NOMO-1 treated with DMSO at 0.1 percent for 48 hours (cell line): ENCODE data around the gene ARHGEF37.

ENCODE experiments used
- DNase-seq: peaks from one replicate; lab custom pipeline; 2025; ENCODE audit not compliant: unreplicated experiment; lab: John Stamatoyannopoulos, UW

ARHGEF37 gene

DNA sequence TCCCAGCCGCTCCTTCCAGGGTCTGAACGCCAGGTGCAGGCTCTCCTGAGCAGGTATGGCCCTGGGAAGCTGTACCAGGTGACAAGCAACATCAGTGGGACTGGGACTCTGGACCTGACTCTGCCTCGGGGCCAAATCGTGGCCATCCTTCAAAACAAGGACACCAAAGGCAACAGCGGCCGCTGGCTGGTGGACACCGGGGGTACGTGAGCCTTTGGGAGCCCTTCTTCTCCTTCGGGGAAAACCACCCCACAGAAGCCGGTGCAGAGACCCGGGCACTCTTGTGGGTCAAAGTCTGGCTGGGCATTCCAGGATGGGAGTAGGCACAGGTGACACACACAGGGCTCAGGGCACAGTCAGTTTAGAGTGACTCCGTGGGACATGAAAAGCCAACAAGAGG is 45.8 kb downstream of the ARHGEF37 start:
- DNase-seq: no peak

DNA sequence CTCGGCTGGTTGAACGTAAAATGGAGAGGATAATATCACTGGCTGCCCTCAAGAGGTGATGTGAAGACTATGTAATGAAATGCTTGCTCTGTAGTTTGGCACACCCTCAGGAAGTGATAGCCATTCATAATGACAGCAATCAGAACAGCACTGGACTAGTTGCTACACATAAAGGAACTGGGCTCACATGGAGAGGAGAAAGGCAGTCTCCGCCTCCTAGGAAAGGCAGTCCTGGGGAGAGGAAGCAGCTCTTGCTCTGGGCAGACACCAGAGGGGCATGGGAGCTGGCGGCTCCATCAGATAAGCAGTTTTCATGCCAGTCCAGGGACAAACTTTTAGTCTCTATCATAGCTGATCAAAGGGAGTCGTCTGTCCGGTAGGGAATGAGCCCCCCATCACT is 46.9 kb downstream of the ARHGEF37 start:
- DNase-seq: peak; percentile 16

DNA sequence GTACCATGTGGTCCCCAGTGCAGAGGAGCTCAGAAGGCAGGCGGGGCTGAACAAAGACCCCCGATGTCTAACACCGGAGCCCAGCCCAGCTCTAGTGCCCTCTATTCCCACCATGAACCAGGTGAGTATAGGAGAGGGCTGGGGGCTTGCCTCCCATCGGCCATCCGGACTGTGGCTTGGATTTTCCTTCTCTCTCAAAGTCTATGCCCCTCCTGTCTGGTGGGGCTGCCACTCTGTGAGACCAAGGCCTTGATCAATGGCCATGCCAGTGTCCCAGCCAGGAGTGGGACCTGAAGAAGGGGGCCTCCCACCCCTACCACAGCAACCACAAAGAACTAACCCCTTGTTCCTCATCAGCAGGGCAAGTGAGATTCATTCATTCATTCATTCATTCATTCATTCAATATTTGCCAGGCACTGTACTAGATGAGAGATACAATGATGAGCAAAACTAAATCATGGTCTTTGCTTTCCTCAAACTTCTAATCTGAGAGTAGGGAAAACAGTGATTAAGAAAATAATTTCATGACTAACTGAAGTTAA is 47.6 kb downstream of the ARHGEF37 start:
- no peak for DNase-seq

DNA sequence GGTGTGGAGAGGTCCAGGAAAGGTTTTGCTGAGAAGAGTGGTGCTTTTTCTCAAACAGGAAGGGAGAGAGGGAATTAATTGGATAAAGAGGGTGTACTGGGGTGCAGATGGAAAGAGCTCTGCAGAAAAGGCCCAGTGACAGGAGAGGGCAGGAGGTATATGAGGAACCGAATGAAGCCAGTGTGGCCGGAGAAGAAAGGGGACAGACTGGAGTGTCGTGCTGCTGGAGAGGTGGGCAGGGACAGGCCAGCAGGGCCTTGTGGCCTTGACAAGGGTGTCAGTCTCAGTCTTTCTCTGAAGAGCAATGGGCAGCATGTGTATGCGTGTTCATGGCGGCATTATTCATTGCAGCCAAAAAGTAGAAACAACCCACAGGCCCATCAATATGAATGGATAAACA is 48.1 kb downstream of the ARHGEF37 start:
- DNase-seq: no peak

DNA sequence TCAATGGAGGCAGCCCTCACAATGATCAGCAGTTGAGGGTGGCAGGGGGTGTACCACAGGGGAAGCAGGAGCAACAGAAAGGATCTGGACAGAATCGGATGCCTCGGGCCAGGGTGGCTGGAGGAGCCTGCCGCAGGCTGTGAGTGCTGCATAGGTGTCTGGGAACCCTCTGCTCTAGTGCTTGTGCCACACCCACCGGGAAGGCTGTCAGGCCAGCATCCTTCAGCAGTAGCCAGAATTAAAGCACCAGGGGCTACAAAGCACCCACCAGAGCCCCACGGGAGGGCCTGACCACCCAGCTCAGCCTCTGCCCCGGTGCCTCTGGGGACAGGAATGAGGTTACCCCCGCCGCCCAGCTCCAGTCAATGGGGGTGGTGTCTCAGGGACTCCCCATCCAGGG is 49.0 kb downstream of the ARHGEF37 start:
- DNase-seq: no peak

DNA sequence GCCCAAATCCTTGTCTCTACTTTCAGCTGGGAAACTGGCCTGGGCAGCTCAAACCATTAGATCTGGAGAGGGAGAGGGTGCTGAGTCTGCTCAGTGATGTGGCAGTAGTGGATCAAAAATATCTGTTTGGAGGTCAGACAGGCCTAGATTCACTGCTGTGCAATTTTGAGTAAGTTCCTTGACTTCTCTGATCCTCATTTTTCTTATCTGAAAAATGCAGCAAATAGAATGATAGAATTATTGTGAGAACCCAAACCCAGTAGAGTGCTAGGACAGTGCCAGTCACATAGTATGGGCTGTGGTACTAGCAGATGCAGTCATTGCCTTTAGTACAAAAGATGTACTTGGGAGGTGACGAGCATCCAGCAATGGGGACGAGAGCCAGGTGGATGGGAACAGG is 50.2 kb downstream of the ARHGEF37 start:
- no peak for DNase-seq

DNA sequence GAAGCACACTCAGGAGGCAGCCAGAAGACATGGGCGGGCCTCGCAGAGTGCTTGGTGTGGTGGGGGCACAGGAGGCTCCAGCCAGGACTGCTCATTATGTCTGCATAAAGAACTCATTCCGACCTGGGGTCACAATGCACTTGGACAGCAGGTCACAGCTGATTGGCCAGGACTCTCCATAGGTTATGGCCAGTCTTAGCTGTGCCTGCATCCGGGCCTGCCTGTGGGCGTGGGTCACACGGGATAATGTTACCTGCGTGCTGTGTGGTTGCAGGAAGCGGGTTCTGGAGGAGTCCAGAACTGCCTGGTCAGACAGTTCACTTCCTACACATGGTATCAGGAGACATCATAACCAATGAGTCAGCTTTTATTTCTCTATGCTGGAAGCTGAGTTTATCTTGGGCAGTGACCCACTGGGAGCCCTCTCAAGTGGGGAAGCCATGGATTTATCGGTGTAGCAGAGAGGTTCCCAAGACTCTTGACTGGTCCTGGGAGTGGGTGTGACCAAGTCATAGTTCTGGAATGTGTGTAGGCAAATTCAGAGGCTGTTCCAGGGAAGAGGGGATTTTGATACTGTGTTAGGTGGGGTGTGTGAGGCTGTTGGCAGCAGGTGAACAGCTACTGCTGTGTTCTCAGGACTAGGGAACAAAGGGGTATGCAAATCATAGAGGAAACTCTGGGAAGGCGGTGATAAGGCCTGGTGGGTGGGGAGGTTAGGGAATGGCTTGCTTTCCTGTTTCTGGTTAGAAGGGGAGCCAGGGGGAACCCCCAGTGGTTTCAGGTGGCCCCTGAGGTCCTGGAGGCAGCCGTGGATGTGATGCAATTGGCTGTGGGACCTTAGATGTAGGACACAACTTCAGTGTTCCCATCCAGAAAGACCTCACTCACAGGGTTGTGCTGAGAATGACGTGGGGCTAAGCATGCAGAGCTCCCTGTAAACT is 51.3 kb downstream of the ARHGEF37 start:
- no peak for DNase-seq

DNA sequence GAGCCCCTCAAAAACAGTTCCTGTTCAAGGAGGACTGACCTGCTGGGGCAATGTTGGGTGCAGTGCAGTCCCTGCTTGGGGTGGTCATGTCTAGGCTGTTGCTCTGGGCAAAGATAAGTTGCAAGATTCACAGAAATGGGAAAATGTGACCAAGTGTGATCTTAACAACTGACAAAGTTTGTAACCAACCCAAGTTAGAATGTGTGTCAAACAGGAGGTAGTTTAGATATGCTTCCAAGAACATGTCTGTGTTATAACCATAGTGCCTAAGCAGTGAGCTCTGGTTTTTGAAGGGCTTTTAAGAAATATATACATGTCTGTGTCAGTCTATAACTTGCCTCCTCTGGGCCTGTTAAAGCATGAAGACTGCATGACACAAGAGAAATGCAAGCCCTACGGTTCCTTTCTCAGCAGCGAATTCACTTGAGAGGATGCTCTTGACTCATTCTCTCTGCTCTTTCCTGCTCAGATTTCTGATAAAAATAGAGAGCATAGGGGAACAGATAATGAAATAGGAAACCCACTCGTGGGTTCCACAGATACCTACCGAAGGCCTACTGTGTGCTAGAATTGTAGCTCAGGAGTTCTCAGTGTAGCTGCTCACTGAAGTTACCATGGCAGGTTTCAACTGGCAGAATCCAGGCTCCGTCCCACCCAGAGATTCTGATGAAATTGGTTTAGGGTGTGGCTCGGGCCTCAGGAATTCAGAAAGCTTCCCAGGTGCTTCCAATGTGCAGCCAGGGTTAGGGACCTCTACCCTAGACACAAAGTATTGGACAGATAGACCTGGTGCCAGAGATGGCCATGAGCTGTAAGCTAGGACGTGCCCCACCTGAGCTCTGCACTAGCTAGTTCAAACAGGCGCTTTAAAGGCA is 52.4 kb downstream of the ARHGEF37 start:
- no peak for DNase-seq

DNA sequence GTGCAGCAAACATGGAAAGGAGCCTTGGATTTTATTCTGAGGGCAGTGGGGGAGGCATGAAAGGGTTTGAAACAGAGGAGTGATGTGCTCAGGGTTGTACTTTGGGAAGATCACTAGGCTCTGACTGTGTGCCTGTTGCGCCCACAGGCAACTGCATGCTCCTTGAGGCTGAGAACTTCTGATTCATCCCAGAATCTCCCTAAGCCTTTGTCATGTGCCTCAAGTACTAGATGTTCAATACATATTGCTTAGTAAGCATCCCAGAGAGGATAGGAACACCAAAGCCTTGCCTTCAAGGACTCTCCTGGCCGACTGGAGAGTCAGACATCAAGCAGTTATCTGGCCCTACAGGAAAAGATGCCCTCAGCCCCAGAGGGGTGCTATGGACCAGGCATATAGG is 54.1 kb downstream of the ARHGEF37 start:
- no peak for DNase-seq

DNA sequence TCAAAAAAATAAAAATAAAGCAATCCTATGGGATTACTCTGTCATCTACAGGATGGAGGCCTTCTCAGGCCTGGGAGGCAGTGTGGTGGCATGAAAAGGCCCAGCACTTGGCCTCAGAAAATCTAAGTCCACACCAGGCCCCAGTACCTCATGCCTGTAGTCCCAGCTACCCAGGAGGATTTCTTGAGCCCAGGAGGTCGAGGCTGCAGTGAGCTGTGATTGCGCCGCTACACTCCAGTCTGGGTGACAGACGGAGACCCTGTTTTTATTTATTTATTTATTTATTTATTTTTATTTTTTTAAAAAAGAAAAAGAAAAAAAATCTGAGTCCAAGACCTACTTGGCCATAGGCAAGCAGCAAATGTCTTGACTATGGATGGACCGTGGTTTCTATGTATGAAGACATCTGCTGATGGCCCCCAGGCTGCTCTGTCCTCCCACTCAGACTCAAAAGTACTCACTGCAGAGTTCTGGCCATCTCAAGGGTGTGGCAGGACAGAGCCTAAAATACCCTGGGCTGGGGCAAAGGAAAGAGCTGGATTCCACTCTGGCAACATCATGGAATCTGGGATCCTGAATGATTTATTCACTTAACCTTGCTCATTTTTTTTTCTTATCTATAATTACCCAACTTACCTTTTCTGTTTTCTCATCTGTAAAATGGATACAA is 55.0 kb downstream of the ARHGEF37 start:
- no peak for DNase-seq

DNA sequence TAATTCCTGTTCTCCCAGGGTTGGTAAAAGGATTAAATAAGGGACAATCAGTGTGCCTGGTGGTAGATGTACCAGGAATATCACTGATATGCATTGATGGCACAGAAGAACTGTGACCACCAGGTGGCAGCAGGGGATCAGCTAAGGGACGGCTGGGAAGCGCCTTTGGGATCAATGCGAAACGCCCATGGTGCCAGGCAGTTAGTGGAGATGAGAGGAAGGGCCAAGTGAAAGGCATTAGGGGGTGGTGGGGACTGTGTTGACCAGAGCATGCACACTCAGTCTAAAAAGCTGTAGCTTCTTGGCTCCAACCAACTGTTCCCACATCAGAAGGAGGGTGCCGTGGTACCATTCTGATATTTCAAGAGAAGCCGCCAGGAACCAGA is 55.6 kb downstream of the ARHGEF37 start:
- peak; percentile 29 for DNase-seq

DNA sequence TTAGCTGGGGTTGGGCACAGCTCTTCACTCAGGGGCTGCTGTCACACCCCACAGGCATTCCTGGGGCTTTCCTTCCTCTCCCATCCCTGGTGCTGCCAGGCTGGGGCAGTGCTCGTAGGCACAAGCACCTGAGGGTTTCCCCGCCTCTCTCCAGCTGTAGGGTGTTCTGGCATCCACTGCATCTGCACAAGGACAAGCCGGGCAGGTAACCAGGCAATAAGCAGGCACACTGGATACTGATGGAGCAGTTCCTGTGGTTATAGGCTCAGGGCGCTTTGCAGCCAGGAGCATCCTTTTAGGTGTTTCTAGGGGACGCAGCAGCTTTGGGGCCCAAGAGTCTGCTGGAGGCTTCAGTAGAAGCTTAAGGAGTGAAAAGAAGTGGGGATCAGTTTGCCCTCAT is 56.8 kb downstream of the ARHGEF37 start:
- DNase-seq: no peak

DNA sequence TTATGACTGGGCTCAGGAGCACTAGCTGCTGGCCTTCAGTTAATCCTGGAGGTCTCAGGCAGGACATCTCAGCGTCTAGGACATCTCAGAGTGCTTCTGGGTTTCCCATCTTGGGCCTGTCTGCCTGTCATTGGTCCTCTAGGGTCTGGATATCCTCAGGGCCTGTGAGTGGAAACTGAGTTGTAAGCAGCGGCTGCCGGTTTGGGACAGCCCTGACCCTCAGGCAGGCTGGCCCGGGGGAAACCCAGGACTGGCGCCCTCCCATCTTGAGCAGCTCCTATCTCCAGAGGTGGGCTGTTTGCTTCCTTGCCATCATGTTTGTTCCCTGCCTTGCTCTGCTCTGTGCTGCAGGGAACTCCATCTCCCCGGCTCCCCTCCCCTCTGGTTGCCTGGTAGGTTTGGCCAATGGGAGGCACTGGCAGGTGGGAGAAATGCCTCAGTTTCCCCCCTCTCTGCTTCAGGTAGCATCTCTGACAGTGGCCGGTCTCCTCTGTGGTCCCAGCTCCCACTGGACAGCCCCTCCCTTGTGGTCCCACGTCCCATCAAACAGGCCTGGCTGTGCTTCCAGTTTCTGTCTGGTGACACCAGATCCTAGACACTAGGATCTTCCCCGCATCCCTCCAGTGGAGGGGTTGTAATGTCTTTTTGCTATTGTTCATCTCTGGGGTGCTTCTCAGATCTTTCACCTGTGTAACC is 57.4 kb downstream of the ARHGEF37 start:
- DNase-seq: no peak

DNA sequence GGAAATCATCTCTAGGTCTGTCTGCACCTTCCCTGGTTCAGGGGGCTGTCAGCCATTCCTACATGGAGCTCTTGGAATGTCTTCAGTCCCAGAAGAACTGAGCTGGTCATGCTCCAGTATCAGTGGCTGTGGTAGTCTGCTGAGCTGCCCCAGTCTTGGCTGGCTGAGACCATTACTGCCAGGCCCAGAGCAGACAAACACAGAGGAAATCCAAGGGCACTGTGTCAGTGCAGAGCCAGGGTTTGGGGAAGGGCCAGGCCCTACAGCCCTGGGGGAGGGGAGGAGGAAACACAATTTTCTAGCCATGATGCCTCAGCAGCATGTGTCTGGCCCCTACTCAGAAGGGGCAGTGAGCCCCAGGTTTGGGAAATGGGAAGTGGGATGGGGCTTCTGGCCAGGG is 58.4 kb downstream of the ARHGEF37 start:
- DNase-seq: no peak

DNA sequence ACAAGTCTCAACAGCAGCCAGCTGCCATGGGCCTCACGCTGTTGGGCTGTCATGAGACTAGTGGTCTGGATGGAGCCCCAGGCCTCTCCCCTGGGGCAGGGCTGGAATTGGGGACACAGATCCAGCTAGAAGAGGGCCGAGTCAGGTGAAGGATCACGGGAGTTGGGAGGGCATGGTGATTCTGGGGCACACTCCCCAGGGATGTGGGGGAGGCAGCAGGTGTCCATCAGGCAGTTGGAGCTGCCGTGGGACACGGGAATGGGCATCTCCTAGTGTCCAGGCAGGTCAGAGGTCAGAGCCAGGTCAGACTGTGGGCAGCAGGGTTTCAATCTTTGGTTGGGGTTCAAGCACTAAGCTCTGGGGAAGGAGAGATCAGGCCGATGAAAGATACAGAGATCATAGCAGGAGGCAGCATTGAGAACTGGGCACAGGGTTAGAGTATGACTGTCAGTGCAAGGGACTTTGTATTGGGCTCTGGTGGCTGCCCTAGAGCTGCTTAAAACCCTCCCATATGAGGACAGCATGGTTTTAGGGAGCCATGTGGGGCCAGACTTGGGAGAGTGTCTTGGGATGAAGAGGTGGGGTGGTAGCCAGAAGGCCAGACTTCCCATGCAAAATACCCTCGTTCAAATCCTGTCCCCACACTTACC is 59.2 kb downstream of the ARHGEF37 start:
- no peak for DNase-seq

DNA sequence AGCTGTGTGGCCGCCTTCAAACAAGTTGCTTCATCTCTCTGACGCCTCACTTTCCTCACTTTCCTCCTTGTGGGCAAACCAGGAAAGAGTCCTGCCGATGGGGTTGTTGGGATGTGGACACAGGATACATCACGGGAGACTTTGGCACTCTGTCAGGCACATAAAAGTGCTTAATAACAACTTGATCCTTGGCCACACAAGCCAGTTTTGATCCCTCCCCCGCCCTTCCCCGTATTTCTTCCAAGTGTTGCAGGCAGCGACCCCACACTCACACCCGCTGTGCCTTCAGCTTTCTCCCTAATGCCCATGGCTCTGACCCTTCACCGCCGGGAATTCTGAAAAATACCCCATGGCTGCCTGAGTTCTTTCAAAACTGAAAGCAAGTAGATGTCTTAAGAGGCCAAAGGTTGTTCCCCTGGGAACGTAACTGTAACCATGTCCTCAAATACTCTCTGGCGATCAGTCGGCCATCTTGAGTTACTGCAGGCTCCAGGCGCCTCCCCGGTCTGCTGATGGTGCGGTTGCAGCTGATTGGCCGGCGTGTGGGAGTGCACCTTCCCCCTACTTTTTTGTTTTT is 59.8 kb downstream of the ARHGEF37 start:
- no peak for DNase-seq

DNA sequence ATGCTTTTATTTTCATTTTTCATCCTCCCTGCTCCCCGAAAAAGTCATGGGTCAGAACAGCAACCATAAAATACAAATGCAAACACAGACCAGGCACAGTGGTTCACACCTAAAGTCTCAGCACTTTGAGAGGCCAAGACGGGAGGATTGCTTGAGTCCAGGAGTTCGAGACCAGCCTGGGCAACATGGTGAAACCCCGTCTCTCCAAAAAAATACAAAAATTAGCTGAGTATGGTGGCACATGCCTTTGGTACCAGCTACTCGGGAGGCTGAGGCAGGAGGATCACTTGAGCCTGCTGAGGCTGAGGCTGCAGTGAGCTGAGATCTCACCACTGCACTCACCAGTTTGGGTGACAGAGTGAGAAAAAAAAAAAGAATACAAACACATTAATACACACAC is 60.3 kb downstream of the ARHGEF37 start:
- no peak for DNase-seq

DNA sequence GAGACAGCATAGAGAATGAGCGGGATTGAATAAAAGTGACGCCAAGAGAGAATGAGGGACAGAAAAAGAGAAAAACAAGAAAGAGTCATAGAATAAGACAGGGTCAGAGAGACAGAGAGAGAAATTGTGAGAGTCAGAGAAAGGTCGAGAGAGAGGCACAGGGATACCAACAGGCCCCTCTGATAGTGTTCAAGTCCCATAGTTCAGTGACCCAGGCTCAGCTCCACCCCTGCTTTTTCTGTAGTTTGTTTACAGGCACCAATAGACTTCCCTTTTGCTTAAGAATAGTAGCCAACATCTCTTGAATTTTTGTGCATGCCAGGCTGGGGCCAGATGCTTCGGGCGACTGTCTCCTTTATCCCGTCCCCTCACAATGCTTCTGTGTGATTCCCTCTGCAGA is 62.5 kb downstream of the ARHGEF37 start:
- no peak for DNase-seq

DNA sequence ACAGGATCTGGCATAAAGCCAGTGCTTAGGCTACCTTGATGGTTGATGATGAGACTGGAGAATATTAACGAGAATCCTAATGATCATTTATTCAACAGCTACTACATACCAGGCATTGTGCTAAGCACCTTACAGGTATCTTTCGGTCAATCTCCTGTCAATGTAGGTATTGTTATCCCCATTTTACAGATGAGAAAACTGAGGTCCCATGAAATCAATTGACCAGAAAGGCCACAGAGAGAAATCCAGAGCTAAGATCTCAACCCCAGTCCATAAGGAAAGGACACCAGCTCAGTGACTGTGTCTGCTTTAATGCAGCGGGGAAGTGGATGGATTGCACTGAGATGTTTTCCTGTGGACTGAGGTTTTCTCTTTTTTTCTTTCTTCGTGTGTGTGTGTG is 63.3 kb downstream of the ARHGEF37 start:
- DNase-seq: no peak

DNA sequence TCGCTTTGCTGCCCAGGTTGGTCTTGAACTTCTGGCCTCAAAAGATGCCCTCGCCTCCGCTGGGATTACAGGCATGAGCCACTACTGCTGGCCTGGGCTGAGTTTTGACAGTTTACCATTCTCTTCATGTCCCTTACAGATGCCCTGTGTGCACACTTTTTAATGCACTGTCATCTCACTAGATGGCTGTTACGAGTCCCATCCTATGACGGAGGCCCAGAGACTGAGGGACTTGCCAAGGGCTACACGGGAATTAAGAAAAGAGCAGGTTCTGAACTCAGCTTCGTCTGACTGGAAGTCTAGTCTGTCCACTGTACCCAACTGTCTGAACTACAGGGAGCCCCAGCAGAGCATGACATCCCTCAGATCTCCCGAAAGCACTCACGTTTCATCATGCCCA is 63.9 kb downstream of the ARHGEF37 start:
- DNase-seq: no peak
